Breast epithelium (tissue), 3 donors: Measurements from ENCODE around the gene NFIB.

Experiments used
- POLR2A ChIP-seq: fragments of 450-650 bp; IDR thresholded peaks from one replicate; pipeline ENCODE4 v1.6.1; 2016; ENCODE audit warnings: antibody characterized with exemption, mild to moderate bottlenecking, moderate library complexity
- POLR2AphosphoS5 ChIP-seq, 3 donors: sonication (generic); formaldehyde crosslinking; IDR thresholded peaks; one replicate each; pipeline ENCODE4 v1.6.1; 2017; ENCODE audit warnings: antibody characterized with exemption in 3 of 3

- TF ChIP-seq POLR2A (no peak), POLR2AphosphoS5 (IDR thresholded peaks at IDR 0.05) (no peak)
These were observed 35.2 kb upstream of the NFIB start for GRCh38 chr9:14349146-14349446.
